SU-DHL-6 (cell line): ENCODE measurements around the gene SLC39A11.

ENCODE experiments used
- EZH2phosphoT487 ChIP-seq: fragments of 200-600 bp; sonication (generic), shearing (Covaris generic); conservative IDR thresholded peaks from 2 replicates; pipeline ENCODE4 v1.6.1; 2018; ENCODE audit warnings: mild to moderate bottlenecking, antibody characterized with exemption, low read length, moderate library complexity, mixed read lengths
- TF ChIP-seq, protein P1 (sequence below): fragments of 200-600 bp; sonication (generic); IDR thresholded peaks from one replicate; pipeline ENCODE4 v1.5.1; 2017; ENCODE audit warnings: antibody characterized with exemption, mild to moderate bottlenecking, low read length, moderate library complexity; ENCODE audit not compliant: insufficient read depth, poor library complexity, severe bottlenecking

DNA sequence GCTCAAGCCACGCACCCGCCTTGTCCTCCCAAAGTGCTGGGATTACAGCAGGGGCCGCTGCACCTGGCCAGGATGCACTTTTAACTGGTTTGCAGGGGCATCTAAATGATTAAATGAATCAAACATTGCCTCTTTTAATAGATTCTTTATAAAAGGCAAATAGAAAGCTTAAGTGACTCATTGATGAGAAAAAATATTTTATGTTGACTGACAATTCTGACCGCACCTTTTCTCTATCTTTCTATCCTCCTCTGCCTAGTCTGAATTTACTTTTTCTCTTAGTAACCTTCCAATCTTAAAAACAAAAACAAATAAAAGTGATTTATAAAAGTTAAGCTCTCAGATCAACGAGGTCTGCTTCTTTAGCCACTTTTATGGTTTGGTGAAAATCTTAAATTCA lies 35.3 kb downstream of the SLC39A11 start:
- no peak for TF ChIP-seq EZH2phosphoT487
- TF ChIP-seq, protein P1, sequence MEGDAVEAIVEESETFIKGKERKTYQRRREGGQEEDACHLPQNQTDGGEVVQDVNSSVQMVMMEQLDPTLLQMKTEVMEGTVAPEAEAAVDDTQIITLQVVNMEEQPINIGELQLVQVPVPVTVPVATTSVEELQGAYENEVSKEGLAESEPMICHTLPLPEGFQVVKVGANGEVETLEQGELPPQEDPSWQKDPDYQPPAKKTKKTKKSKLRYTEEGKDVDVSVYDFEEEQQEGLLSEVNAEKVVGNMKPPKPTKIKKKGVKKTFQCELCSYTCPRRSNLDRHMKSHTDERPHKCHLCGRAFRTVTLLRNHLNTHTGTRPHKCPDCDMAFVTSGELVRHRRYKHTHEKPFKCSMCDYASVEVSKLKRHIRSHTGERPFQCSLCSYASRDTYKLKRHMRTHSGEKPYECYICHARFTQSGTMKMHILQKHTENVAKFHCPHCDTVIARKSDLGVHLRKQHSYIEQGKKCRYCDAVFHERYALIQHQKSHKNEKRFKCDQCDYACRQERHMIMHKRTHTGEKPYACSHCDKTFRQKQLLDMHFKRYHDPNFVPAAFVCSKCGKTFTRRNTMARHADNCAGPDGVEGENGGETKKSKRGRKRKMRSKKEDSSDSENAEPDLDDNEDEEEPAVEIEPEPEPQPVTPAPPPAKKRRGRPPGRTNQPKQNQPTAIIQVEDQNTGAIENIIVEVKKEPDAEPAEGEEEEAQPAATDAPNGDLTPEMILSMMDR: no peak
